Tibial nerve (tissue), 3 donors: ENCODE results near the gene HGFAC.

Experiments used
- POLR2A ChIP-seq, 2 donors: fragments of 450-650 bp; IDR thresholded peaks; one replicate each; pipeline ENCODE4 v1.6.1; 2017; ENCODE audit warnings: antibody characterized with exemption in 2 of 2, mild to moderate bottlenecking in 2 of 2, moderate library complexity in 2 of 2
- TF ChIP-seq, protein P1 (sequence below), 5 experiments: fragments of 200-600 bp in 3 of 5; fragments of 450-650 bp in 2 of 5; sonication (generic) in 3 of 5; IDR thresholded peaks; one replicate each; pipeline ENCODE4 v1.5.1; 2016 to 2019; ENCODE audit warnings: antibody characterized with exemption in 5 of 5, mild to moderate bottlenecking in 3 of 5, moderate library complexity in 2 of 5

- TF ChIP-seq, protein P1, sequence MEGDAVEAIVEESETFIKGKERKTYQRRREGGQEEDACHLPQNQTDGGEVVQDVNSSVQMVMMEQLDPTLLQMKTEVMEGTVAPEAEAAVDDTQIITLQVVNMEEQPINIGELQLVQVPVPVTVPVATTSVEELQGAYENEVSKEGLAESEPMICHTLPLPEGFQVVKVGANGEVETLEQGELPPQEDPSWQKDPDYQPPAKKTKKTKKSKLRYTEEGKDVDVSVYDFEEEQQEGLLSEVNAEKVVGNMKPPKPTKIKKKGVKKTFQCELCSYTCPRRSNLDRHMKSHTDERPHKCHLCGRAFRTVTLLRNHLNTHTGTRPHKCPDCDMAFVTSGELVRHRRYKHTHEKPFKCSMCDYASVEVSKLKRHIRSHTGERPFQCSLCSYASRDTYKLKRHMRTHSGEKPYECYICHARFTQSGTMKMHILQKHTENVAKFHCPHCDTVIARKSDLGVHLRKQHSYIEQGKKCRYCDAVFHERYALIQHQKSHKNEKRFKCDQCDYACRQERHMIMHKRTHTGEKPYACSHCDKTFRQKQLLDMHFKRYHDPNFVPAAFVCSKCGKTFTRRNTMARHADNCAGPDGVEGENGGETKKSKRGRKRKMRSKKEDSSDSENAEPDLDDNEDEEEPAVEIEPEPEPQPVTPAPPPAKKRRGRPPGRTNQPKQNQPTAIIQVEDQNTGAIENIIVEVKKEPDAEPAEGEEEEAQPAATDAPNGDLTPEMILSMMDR (IDR thresholded peaks at IDR 0.05) = no peak
- no peak for TF ChIP-seq POLR2A (IDR thresholded peaks at IDR 0.05)
These were observed 19.2 kb downstream of the HGFAC start for GRCh38 chr4:3460926-3461325.
